HL-60 (cell line): ENCODE results near the gene CASP12.

ENCODE experiments used
- DNase-seq, 2 experiments: peaks; one replicate each; pipeline ENCODE4 v3.0.0-alpha.2; 2010 to 2020; ENCODE audit warnings: low read depth in 1 of 2, low spot score in 1 of 2
- H3K27ac ChIP-seq: fragments of 250-450 bp; sonication (Bioruptor Pico); replicated peaks from 2 replicates; pipeline ENCODE4 v1.5.1; 2020; ENCODE audit warnings: mild to moderate bottlenecking, moderate library complexity
- H3K27me3 ChIP-seq: fragments of 250-450 bp; sonication (Bioruptor Pico); 2 replicates; pipeline ENCODE4 v1.5.1; 2021; ENCODE audit warnings: mild to moderate bottlenecking, moderate library complexity; ENCODE audit not compliant: insufficient read depth, poor library complexity, severe bottlenecking
- H3K4me3 ChIP-seq: replicated peaks from 2 replicates; pipeline ENCODE4 v1.5.1; 2011; ENCODE audit warnings: mild to moderate bottlenecking, control low read depth, low read length; ENCODE audit not compliant: insufficient read depth
- CTCF ChIP-seq: IDR thresholded peaks from one replicate; pipeline ENCODE4 v1.5.1; 2011; ENCODE audit warnings: low read length, control low read depth, inconsistent platforms; ENCODE audit not compliant: insufficient read depth
- GABPA ChIP-seq: IDR thresholded peaks from 2 replicates; pipeline ENCODE4 v1.6.1; 2012; ENCODE audit warnings: low read depth
- POLR2AphosphoS5 ChIP-seq: IDR thresholded peaks from 2 replicates; pipeline ENCODE4 v1.6.1; 2012; ENCODE audit warnings: low read depth
- REST ChIP-seq: IDR thresholded peaks from 2 replicates; pipeline ENCODE4 v1.6.1; 2012; ENCODE audit warnings: low read depth; ENCODE audit not compliant: insufficient replicate concordance
- SPI1 ChIP-seq: IDR thresholded peaks from 2 replicates; pipeline ENCODE4 v1.6.1; 2012; ENCODE audit warnings: low read depth, mild to moderate bottlenecking, borderline replicate concordance

The CASP12 gene

DNA sequence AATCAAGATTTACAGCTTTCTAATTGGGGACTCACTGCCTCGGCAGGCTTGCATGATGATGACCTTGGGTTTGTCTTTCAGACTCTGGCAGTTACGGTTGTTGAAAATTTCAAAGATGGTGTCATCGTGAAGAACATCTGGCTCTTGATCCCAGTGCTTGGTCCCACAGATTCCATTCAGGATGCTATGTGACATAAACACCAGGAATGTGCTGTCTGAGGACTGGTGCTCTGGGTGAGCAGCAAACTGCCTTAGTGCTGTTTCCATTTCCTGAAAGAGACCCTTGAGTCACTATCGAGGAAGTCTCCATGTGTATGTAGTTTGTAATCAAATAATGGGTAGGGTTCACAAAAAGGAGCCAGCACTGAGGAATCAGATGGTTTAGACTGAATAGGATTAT, 7.1 kb downstream of the CASP12 start:
- TF ChIP-seq GABPA, result no peak
- TF ChIP-seq POLR2AphosphoS5, result no peak
- no peak for TF ChIP-seq SPI1
- TF ChIP-seq REST, result no peak
- TF ChIP-seq CTCF, result no peak
- DNase-seq, result no peak
- H3K27me3 ChIP-seq, result no peaks in the 10 kb centered on the region
- H3K4me3 ChIP-seq, result no peak overlapping the region
- H3K27ac ChIP-seq, result no peak overlapping the region

DNA sequence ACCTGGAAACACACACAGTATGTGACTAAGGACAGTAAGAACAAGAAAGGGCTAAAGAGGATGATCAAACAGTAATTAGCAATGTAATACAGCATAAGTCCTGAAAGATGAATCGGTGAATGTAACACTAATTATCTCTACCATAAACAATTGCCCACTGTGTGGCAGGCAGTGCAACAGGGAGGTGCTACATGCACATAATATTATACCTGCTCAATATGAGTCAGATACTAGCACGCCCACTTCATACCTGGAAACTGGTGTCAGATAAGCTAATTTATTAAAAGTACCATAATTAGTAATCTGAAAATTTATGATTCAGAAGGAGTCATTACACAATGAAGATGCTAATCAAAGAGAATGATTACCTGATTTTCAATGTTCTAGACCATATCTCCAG, 14.9 kb downstream of the CASP12 start:
- no peak for DNase-seq
- TF ChIP-seq GABPA, result no peak
- no peak for TF ChIP-seq SPI1
- TF ChIP-seq POLR2AphosphoS5, result no peak
- no peak for TF ChIP-seq REST
- no peak for TF ChIP-seq CTCF
- H3K4me3 ChIP-seq, result no peak overlapping the region
- H3K27ac ChIP-seq, result no peak overlapping the region
- H3K27me3 ChIP-seq, result no peaks in the 10 kb centered on the region

DNA sequence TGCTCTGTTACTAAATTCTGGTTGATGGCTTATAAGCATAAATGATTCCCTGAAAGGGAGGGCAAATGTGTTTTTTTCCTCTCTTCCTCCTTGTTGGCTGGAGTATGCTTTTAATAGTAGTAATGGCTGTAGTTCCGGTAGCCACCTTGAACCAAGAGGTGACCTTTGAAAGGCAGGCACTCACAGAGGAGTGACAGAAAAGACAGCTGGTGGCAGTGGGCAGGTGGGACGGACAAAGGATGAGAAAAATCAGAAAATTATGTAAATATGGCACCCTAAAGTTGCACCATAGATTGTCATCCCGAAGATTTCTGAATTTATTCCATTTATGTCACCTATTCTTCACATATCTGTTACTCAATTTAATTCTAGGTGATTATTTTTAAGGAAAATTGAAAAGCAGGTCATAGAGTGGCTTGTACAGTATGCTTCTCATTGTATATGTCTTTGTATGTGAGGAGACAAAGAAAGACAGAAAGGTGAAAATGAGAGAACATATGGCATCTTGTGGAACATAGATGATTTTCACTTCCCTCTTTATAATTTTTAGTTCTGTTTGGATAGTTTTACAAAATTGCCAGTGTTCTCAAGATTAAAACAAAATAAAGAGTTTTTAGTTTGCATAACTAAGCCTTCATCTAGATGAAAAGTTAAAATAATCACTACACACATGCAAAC, 17.0 kb downstream of the CASP12 start:
- no peak for TF ChIP-seq CTCF
- no peak for TF ChIP-seq REST
- no peak for TF ChIP-seq POLR2AphosphoS5
- no peak for TF ChIP-seq GABPA
- TF ChIP-seq SPI1, result no peak
- no peak overlapping the region for H3K4me3 ChIP-seq
- H3K27me3 ChIP-seq, result no peaks in the 10 kb centered on the region
- H3K27ac ChIP-seq, result no peak overlapping the region
- DNase-seq, result no peak
